A549 (cell line): Measurements from ENCODE around the gene ZNF438.

Experiments used
- CTCF ChIP-seq: fragments of >200 bp; sonication (Bioruptor Twin); formaldehyde crosslinking; IDR thresholded peaks from 3 replicates; pipeline ENCODE4 v1.5.1; 2016
- MAX ChIP-seq: IDR thresholded peaks from 2 replicates; pipeline ENCODE4 v1.6.1; 2012

- TF ChIP-seq MAX: no peak
- TF ChIP-seq CTCF: no peak
These were observed 120.3 kb downstream of the ZNF438 start for GRCh38 chr10:30911303-30911863.
